Neural cell (in vitro differentiated cells): ENCODE results near the gene ZNF416.

Experiments used
- CTCF ChIP-seq: fragments of 450-650 bp; IDR thresholded peaks from 2 replicates; pipeline ENCODE4 v1.5.1; 2014; ENCODE audit warnings: antibody characterized with exemption, mild to moderate bottlenecking, moderate library complexity; ENCODE audit not compliant: poor library complexity, severe bottlenecking
- EP300 ChIP-seq: fragments of 450-650 bp; conservative IDR thresholded peaks from 2 replicates; pipeline ENCODE4 v1.6.1; 2014; ENCODE audit warnings: antibody characterized with exemption, mild to moderate bottlenecking, moderate library complexity; ENCODE audit not compliant: poor library complexity, severe bottlenecking
- EZH2 ChIP-seq: fragments of 200-600, 300-800 bp; shearing (Covaris generic), sonication (generic); IDR thresholded peaks from 2 replicates; pipeline ENCODE4 v1.6.1; 2014; ENCODE audit warnings: antibody characterized with exemption, low read length, borderline replicate concordance, mild to moderate bottlenecking; ENCODE audit not compliant: insufficient read depth, poor library complexity, severe bottlenecking
- MXI1 ChIP-seq: fragments of 450-650 bp; conservative IDR thresholded peaks from 2 replicates; pipeline ENCODE4 v1.6.1; 2014; ENCODE audit warnings: antibody characterized with exemption, mild to moderate bottlenecking; ENCODE audit not compliant: poor library complexity, severe bottlenecking
- POLR2AphosphoS5 ChIP-seq: IDR thresholded peaks from 2 replicates; pipeline ENCODE4 v1.6.1; 2012
- REST ChIP-seq: IDR thresholded peaks from 2 replicates; pipeline ENCODE4 v1.6.1; 2012; ENCODE audit warnings: borderline replicate concordance
- SMC3 ChIP-seq: fragments of 450-650 bp; conservative IDR thresholded peaks from 2 replicates; pipeline ENCODE4 v1.6.1; 2014; ENCODE audit warnings: antibody characterized with exemption, mild to moderate bottlenecking, moderate library complexity; ENCODE audit not compliant: poor library complexity

GRCh38 chr19:57552432-57552831 lies 26.3 kb downstream of the ZNF416 start:
- TF ChIP-seq CTCF: no peak
- no peak for TF ChIP-seq SMC3
- TF ChIP-seq EP300: no peak
- no peak for TF ChIP-seq EZH2
- no peak for TF ChIP-seq REST
- no peak for TF ChIP-seq POLR2AphosphoS5
- no peak for TF ChIP-seq MXI1
